GM23338 (cell line): ENCODE measurements around the gene HCFC2.

Source experiments
- CREB1 ChIP-seq: fragments of 250-450 bp; sonication (Bioruptor Pico); IDR thresholded peaks from 2 replicates; pipeline ENCODE4 v1.5.0; 2020; ENCODE audit warnings: low read depth, mild to moderate bottlenecking, moderate library complexity
- EZH2 ChIP-seq: fragments of 200-600 bp; sonication (generic); IDR thresholded peaks from one replicate; pipeline ENCODE4 v1.8.0; 2017; ENCODE audit warnings: antibody characterized with exemption, mild to moderate bottlenecking, low read depth; ENCODE audit not compliant: unreplicated experiment
- EZH2phosphoT487 ChIP-seq: fragments of 200-600 bp; sonication (generic); IDR thresholded peaks from one replicate; pipeline ENCODE4 v1.8.1; 2018; ENCODE audit warnings: antibody characterized with exemption; ENCODE audit not compliant: unreplicated experiment
- JUNB ChIP-seq: IDR thresholded peaks from one replicate; pipeline ENCODE4 v1.6.1; 2016; ENCODE audit warnings: antibody characterized with exemption; ENCODE audit not compliant: unreplicated experiment
- POLR2AphosphoS5 ChIP-seq: IDR thresholded peaks from 2 replicates; pipeline ENCODE4 v1.6.1; 2016; ENCODE audit warnings: antibody characterized with exemption, low read depth
- STAT1 ChIP-seq: IDR thresholded peaks from one replicate; pipeline ENCODE4 v1.6.1; 2016; ENCODE audit warnings: antibody characterized with exemption; ENCODE audit not compliant: unreplicated experiment
- ZNF114 ChIP-seq: fragments of 250-450 bp; sonication (Bioruptor Pico); IDR thresholded peaks from 2 replicates; pipeline ENCODE4 v1.5.0; 2020; ENCODE audit warnings: mild to moderate bottlenecking, moderate library complexity
- ZNF331 ChIP-seq: fragments of 250-450 bp; sonication (Bioruptor Pico); IDR thresholded peaks from 2 replicates; pipeline ENCODE4 v1.5.0; 2020; ENCODE audit warnings: low read depth, mild to moderate bottlenecking, moderate library complexity
- TF ChIP-seq, protein P1 (sequence below), 2 experiments: fragments of 200-600 bp in 1 of 2; sonication (generic) in 1 of 2; conservative IDR thresholded peaks; 2 replicates each; pipeline versions ENCODE4 v1.5.1 to v1.6.1; 2016 to 2017; ENCODE audit warnings: antibody characterized with exemption in 2 of 2, low read depth in 2 of 2, mild to moderate bottlenecking in 2 of 2, moderate library complexity in 1 of 2
- TF ChIP-seq, protein P2 (sequence below): IDR thresholded peaks from one replicate; pipeline ENCODE4 v1.6.1; 2018; ENCODE audit warnings: antibody characterized with exemption; ENCODE audit not compliant: unreplicated experiment
- TF ChIP-seq, protein P3 (sequence below): fragments of 250-450 bp; sonication (Bioruptor Pico); IDR thresholded peaks from 2 replicates; pipeline ENCODE4 v1.5.0; 2020; ENCODE audit warnings: mild to moderate bottlenecking, moderate library complexity
- TF ChIP-seq, protein P4 (sequence below): IDR thresholded peaks from 2 replicates; pipeline ENCODE4 v1.6.1; 2016; ENCODE audit warnings: antibody characterized with exemption

DNA sequence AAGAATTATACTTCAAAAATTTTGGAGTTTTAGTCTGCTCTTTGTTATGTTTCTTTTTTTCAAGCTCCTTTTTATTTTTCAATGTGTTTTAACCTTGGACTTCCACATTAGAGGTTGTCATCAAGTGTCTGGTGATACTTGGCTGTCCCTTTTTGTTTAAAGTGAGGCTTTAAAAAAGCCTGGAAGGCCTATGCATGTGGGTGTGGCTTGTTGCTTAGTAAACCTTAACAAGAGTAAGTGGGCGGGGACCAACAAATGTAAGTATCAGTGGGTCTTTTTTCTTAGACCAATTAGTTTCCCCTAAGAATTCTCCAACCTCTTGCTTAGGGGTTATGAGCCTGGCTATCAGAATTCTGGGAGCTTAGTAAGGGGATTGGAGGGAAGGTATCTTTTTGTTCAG, 26.4 kb downstream of the HCFC2 start:
- TF ChIP-seq, protein P1, sequence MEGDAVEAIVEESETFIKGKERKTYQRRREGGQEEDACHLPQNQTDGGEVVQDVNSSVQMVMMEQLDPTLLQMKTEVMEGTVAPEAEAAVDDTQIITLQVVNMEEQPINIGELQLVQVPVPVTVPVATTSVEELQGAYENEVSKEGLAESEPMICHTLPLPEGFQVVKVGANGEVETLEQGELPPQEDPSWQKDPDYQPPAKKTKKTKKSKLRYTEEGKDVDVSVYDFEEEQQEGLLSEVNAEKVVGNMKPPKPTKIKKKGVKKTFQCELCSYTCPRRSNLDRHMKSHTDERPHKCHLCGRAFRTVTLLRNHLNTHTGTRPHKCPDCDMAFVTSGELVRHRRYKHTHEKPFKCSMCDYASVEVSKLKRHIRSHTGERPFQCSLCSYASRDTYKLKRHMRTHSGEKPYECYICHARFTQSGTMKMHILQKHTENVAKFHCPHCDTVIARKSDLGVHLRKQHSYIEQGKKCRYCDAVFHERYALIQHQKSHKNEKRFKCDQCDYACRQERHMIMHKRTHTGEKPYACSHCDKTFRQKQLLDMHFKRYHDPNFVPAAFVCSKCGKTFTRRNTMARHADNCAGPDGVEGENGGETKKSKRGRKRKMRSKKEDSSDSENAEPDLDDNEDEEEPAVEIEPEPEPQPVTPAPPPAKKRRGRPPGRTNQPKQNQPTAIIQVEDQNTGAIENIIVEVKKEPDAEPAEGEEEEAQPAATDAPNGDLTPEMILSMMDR (conservative IDR thresholded peaks at IDR 0.05; ENCODE audit: low read depth in 2 of 2), result no peak
- no peak for TF ChIP-seq JUNB
- no peak for TF ChIP-seq EZH2
- no peak for TF ChIP-seq POLR2AphosphoS5
- no peak for TF ChIP-seq ZNF331 (CRISPR knock-in tag)
- TF ChIP-seq, protein P2, sequence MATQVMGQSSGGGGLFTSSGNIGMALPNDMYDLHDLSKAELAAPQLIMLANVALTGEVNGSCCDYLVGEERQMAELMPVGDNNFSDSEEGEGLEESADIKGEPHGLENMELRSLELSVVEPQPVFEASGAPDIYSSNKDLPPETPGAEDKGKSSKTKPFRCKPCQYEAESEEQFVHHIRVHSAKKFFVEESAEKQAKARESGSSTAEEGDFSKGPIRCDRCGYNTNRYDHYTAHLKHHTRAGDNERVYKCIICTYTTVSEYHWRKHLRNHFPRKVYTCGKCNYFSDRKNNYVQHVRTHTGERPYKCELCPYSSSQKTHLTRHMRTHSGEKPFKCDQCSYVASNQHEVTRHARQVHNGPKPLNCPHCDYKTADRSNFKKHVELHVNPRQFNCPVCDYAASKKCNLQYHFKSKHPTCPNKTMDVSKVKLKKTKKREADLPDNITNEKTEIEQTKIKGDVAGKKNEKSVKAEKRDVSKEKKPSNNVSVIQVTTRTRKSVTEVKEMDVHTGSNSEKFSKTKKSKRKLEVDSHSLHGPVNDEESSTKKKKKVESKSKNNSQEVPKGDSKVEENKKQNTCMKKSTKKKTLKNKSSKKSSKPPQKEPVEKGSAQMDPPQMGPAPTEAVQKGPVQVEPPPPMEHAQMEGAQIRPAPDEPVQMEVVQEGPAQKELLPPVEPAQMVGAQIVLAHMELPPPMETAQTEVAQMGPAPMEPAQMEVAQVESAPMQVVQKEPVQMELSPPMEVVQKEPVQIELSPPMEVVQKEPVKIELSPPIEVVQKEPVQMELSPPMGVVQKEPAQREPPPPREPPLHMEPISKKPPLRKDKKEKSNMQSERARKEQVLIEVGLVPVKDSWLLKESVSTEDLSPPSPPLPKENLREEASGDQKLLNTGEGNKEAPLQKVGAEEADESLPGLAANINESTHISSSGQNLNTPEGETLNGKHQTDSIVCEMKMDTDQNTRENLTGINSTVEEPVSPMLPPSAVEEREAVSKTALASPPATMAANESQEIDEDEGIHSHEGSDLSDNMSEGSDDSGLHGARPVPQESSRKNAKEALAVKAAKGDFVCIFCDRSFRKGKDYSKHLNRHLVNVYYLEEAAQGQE, result no peak
- no peak for TF ChIP-seq STAT1
- TF ChIP-seq, protein P3, sequence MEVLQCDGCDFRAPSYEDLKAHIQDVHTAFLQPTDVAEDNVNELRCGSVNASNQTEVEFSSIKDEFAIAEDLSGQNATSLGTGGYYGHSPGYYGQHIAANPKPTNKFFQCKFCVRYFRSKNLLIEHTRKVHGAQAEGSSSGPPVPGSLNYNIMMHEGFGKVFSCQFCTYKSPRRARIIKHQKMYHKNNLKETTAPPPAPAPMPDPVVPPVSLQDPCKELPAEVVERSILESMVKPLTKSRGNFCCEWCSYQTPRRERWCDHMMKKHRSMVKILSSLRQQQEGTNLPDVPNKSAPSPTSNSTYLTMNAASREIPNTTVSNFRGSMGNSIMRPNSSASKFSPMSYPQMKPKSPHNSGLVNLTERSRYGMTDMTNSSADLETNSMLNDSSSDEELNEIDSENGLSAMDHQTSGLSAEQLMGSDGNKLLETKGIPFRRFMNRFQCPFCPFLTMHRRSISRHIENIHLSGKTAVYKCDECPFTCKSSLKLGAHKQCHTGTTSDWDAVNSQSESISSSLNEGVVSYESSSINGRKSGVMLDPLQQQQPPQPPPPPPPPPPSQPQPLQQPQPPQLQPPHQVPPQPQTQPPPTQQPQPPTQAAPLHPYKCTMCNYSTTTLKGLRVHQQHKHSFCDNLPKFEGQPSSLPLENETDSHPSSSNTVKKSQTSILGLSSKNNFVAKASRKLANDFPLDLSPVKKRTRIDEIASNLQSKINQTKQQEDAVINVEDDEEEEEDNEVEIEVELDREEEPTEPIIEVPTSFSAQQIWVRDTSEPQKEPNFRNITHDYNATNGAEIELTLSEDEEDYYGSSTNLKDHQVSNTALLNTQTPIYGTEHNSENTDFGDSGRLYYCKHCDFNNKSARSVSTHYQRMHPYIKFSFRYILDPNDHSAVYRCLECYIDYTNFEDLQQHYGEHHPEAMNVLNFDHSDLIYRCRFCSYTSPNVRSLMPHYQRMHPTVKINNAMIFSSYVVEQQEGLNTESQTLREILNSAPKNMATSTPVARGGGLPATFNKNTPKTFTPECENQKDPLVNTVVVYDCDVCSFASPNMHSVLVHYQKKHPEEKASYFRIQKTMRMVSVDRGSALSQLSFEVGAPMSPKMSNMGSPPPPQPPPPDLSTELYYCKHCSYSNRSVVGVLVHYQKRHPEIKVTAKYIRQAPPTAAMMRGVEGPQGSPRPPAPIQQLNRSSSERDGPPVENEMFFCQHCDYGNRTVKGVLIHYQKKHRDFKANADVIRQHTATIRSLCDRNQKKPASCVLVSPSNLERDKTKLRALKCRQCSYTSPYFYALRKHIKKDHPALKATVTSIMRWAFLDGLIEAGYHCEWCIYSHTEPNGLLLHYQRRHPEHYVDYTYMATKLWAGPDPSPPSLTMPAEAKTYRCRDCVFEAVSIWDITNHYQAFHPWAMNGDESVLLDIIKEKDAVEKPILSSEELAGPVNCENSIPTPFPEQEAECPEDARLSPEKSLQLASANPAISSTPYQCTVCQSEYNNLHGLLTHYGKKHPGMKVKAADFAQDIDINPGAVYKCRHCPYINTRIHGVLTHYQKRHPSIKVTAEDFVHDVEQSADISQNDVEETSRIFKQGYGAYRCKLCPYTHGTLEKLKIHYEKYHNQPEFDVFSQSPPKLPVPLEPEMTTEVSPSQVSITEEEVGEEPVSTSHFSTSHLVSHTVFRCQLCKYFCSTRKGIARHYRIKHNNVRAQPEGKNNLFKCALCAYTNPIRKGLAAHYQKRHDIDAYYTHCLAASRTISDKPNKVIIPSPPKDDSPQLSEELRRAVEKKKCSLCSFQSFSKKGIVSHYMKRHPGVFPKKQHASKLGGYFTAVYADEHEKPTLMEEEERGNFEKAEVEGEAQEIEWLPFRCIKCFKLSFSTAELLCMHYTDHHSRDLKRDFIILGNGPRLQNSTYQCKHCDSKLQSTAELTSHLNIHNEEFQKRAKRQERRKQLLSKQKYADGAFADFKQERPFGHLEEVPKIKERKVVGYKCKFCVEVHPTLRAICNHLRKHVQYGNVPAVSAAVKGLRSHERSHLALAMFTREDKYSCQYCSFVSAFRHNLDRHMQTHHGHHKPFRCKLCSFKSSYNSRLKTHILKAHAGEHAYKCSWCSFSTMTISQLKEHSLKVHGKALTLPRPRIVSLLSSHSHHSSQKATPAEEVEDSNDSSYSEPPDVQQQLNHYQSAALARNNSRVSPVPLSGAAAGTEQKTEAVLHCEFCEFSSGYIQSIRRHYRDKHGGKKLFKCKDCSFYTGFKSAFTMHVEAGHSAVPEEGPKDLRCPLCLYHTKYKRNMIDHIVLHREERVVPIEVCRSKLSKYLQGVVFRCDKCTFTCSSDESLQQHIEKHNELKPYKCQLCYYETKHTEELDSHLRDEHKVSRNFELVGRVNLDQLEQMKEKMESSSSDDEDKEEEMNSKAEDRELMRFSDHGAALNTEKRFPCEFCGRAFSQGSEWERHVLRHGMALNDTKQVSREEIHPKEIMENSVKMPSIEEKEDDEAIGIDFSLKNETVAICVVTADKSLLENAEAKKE (CRISPR knock-in tag), result no peak
- no peak for TF ChIP-seq EZH2phosphoT487
- no peak for TF ChIP-seq CREB1 (CRISPR knock-in tag)
- no peak for TF ChIP-seq ZNF114
- TF ChIP-seq, protein P4, sequence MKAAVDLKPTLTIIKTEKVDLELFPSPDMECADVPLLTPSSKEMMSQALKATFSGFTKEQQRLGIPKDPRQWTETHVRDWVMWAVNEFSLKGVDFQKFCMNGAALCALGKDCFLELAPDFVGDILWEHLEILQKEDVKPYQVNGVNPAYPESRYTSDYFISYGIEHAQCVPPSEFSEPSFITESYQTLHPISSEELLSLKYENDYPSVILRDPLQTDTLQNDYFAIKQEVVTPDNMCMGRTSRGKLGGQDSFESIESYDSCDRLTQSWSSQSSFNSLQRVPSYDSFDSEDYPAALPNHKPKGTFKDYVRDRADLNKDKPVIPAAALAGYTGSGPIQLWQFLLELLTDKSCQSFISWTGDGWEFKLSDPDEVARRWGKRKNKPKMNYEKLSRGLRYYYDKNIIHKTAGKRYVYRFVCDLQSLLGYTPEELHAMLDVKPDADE, result no peak
